Right lobe of liver (tissue), 6 donors: ENCODE measurements around the gene KANSL1. TPM values are rescaled to one million over a fixed set of nuclear protein-coding genes. Genes with fewer than 3 reads are reported as not detected.

Experiments used
- ATAC-seq, 4 donors: fragments of 200-7000 bp; cut with Tn5 transposase; one replicate each; pipeline ENCODE4 v1.9.1; 2020; ENCODE audit warnings: mild to moderate bottlenecking in 4 of 4, moderate library complexity in 4 of 4
- DNase-seq, 3 donors: peaks; one replicate each; pipeline ENCODE4 v3.0.0-alpha.2; 2020
- H3K27ac ChIP-seq, 3 donors: fragments of 200-600 bp; one replicate each; pipeline ENCODE4 v1.8.0; 2022
- H3K27me3 ChIP-seq, 2 donors: fragments of 200-600 bp; one replicate each; pipeline ENCODE4 v1.8.0; 2022
- H3K36me3 ChIP-seq, 4 donors: fragments of 200-600 bp; sonication (generic) in 1 of 4; one replicate each; pipeline versions ENCODE4 v1.5.1 to v1.8.0; 2017 to 2022; ENCODE audit warnings: control low read depth in 1 of 4
- H3K4me1 ChIP-seq, 4 donors: fragments of 200-600 bp; sonication (generic) in 1 of 4; one replicate each; pipeline versions ENCODE4 v1.5.1 to v1.8.0; 2017 to 2022; ENCODE audit warnings: control low read depth in 1 of 4
- H3K4me3 ChIP-seq, 3 donors: fragments of 200-600 bp; one replicate each; pipeline ENCODE4 v1.8.0; 2022
- H3K9me3 ChIP-seq, 4 donors: fragments of 200-600 bp; sonication (generic) in 1 of 4; one replicate each; pipeline versions ENCODE4 v1.5.1 to v1.8.0; 2017 to 2022; ENCODE audit warnings: control low read depth in 1 of 4
- CTCF ChIP-seq, 4 donors: fragments of 200-600 bp in 3 of 4; fragments of 450-650 bp in 1 of 4; IDR thresholded peaks; one replicate each; pipeline versions ENCODE4 v1.5.1 to v1.8.0; 2016 to 2022; ENCODE audit warnings: antibody characterized with exemption in 4 of 4, mild to moderate bottlenecking in 2 of 4
- POLR2A ChIP-seq: fragments of 450-650 bp; IDR thresholded peaks from one replicate; pipeline ENCODE4 v1.6.1; 2017; ENCODE audit warnings: antibody characterized with exemption, mild to moderate bottlenecking
- WGBS: methylation state at CpG from one replicate; pipeline ENCODE4 v1.1.6; 2018; ENCODE audit warnings: low coverage, low lambda C conversion rate; ENCODE audit not compliant: insufficient coverage; ENCODE audit errors: missing lambda C conversion rate; 5-methylcytosine and 5-hydroxymethylcytosine counted together
- intact Hi-C, 2 donors: fragments of 100-400 bp; cut with DNase I; formaldehyde crosslinking; loops; one replicate each; pipeline versions ENCODE4 v1.11.2 to v1.14.1; 2022
- total RNA-seq, 6 experiments: library from RNA; depleted of rRNA in 2 of 6; stranded (reverse); fragments of >200 nt in 2 of 6; fragmentation: NEBNext Ultra II Directional in 3 of 6; extraction: Animal tissue kit (Norgen Biotek cat#: 25700) in 3 of 6; gene quantifications; one replicate each; pipeline versions ENCODE4 v1.1.0 to v1.2.4, GENCODE V29; 2016 to 2023
- donor health status: DM: no; HTN: yes; CAD: no.
- donor health status: DM: no; HTN: no; CAD: no.
- donor health status: DM: no; HTN: no; CAD: no.
- donor health status: DM: no; HTN: yes; CAD: no.
- donor health status: DM: no; HTN: yes; CAD: no.

KANSL1 gene
- total RNA-seq, 6 experiments from 2014 or later: 23.1 to 29.5 (median 25.9) TPM

GRCh38 chr17:46003907-46004748 lies 189.1 kb downstream of the KANSL1 start:
- intact Hi-C loops: loop anchor here in 1 of 2 donors (10.0 kb wide), 1 partner anchor 211 kb away; no protein-coding TSS in a partner anchor
- Histone ChIP-seq H3K4me1 (peaks cover 0 to 14% (median 3%) of the 10 kb centered on the region in 4 donors), H3K27ac (no peak overlapping the region), H3K4me3 (no peak overlapping the region), H3K36me3 (no peaks in the 10 kb centered on the region), H3K9me3 (no peaks in the 10 kb centered on the region), H3K27me3 (no peaks in the 10 kb centered on the region)
- TF ChIP-seq POLR2A: no peak
- no peak for TF ChIP-seq CTCF (IDR thresholded peaks at IDR 0.05)
- peak; percentile 76 to 81 (median 81) for DNase-seq
- ATAC-seq: peak; percentile 69 to 81 (median 80)
- WGBS: 25% methylated on average over 6 of the region's 6 CpGs

GRCh38 chr17:46002973-46003316 lies 190.3 kb downstream of the KANSL1 start:
- 69% methylated on average over 7 of the region's 7 CpGs for WGBS
- Histone ChIP-seq H3K36me3 (no peaks in the 10 kb centered on the region), H3K4me1 (peaks cover 0 to 14% (median 3%) of the 10 kb centered on the region in 4 donors), H3K27me3 (no peaks in the 10 kb centered on the region), H3K9me3 (no peaks in the 10 kb centered on the region), H3K4me3 (no peak overlapping the region), H3K27ac (no peak overlapping the region)
- intact Hi-C loops: loop anchor here in 1 of 2 donors (10.0 kb wide), 1 partner anchor 212 kb away; no protein-coding TSS in a partner anchor
- DNase-seq (no peak), ATAC-seq (no peak)
- TF ChIP-seq POLR2A: no peak
- TF ChIP-seq CTCF (IDR thresholded peaks at IDR 0.05): no peak

- TF ChIP-seq CTCF (IDR thresholded peaks at IDR 0.05) (peak; percentile 93 to 97 (median 96)), POLR2A (no peak)
- H3K27ac ChIP-seq: no peak overlapping the region
- no peaks in the 10 kb centered on the region for H3K27me3 ChIP-seq
- 25% methylated on average over 4 of the region's 8 CpGs for WGBS
- no peak overlapping the region for H3K4me3 ChIP-seq
- DNase-seq: peak; percentile 64 to 69 (median 66)
- intact Hi-C loops: loop anchor here in 1 of 2 donors (10.0 kb wide), 1 partner anchor 212 kb away; no protein-coding TSS in a partner anchor
- H3K36me3 ChIP-seq: no peaks in the 10 kb centered on the region
- no peaks in the 10 kb centered on the region for H3K9me3 ChIP-seq
- ATAC-seq: peak; percentile 85 to 93 (median 90)
- peaks cover 0 to 14% (median 3%) of the 10 kb centered on the region in 4 donors for H3K4me1 ChIP-seq
Observed at GRCh38 chr17:46002311-46002972, 190.8 kb downstream of the KANSL1 start.

- TF ChIP-seq CTCF (IDR thresholded peaks at IDR 0.05): no peak
- no peak for TF ChIP-seq POLR2A
- no peak for DNase-seq
- no peak overlapping the region for H3K4me3 ChIP-seq
- no peaks in the 10 kb centered on the region for H3K27me3 ChIP-seq
- no peaks in the 10 kb centered on the region for H3K9me3 ChIP-seq
- ATAC-seq: no peak
- 57% methylated on average over 6 of the region's 13 CpGs for WGBS
- intact Hi-C loops: loop anchor here in 1 of 2 donors (10.0 kb wide), 1 partner anchor 213 kb away; no protein-coding TSS in a partner anchor
- no peak overlapping the region for H3K27ac ChIP-seq
- no peaks in the 10 kb centered on the region for H3K36me3 ChIP-seq
- H3K4me1 ChIP-seq: peaks cover 0 to 14% (median 3%) of the 10 kb centered on the region in 4 donors
Observed at GRCh38 chr17:46001390-46002310, 191.6 kb downstream of the KANSL1 start.
